Activated CD8-positive, alpha-beta memory T cell treated with anti-CD3 and anti-CD28 coated beads, Interleukin-2, amount 50 U/mL, for 4 hours (primary cell): ENCODE results near the gene PLEKHA5.
A peak's percentile ranks its signal among the peaks of the same experiment; 100 is the strongest.
"Not testable (repeated sequence)": the region's sequence is repeated elsewhere in the genome, so short reads cannot be mapped to it uniquely, and the experiment has no call there.

Experiments
- DNase-seq: peaks from one replicate; pipeline ENCODE4 v3.0.0-alpha.2; 2020

PLEKHA5 gene

GRCh38 chr12:19129486-19130223 is at the start of gene PLEKHA5:
TSS of gene PLEKHA5 (plus strand) at chr12:19129733. CDS start at chr12:19129800, 67 bp downstream.
- DNase-seq = peak; percentile 40

GRCh38 chr12:19080918-19081317 is 48.6 kb upstream of the PLEKHA5 start:
- no peak for DNase-seq

- DNase-seq = no peak
Measured at GRCh38 chr12:19082365-19082911, 47.1 kb upstream of the PLEKHA5 start.

GRCh38 chr12:19084547-19084946 is 45.0 kb upstream of the PLEKHA5 start:
- DNase-seq = no peak

GRCh38 chr12:19085090-19085489 is 44.4 kb upstream of the PLEKHA5 start:
- no peak for DNase-seq

GRCh38 chr12:19088606-19089005 is 40.9 kb upstream of the PLEKHA5 start:
- no peak for DNase-seq

GRCh38 chr12:19092482-19092881 is 37.1 kb upstream of the PLEKHA5 start:
- DNase-seq = not testable (repeated sequence)

- no peak for DNase-seq
Measured at GRCh38 chr12:19093218-19093617, 36.3 kb upstream of the PLEKHA5 start.

- no peak for DNase-seq
Measured at GRCh38 chr12:19095331-19095730, 34.2 kb upstream of the PLEKHA5 start.

GRCh38 chr12:19095756-19096480 is 33.6 kb upstream of the PLEKHA5 start:
- no peak for DNase-seq

- DNase-seq = no peak
Measured at GRCh38 chr12:19105463-19105862, 24.1 kb upstream of the PLEKHA5 start.

- no peak for DNase-seq
Measured at GRCh38 chr12:19107750-19108149, 21.8 kb upstream of the PLEKHA5 start.

- no peak for DNase-seq
Measured at GRCh38 chr12:19110221-19110940, 19.2 kb upstream of the PLEKHA5 start.

- no peak for DNase-seq
Measured at GRCh38 chr12:19113464-19113863, 16.1 kb upstream of the PLEKHA5 start.

- DNase-seq = no peak
Measured at GRCh38 chr12:19115285-19115684, 14.2 kb upstream of the PLEKHA5 start.

GRCh38 chr12:19119440-19119839 is 10.1 kb upstream of the PLEKHA5 start:
- no peak for DNase-seq

GRCh38 chr12:19120795-19121194 is 8.7 kb upstream of the PLEKHA5 start:
- DNase-seq = no peak

- DNase-seq = no peak
Measured at GRCh38 chr12:19121449-19122018, 8.0 kb upstream of the PLEKHA5 start.

- DNase-seq = no peak
Measured at GRCh38 chr12:19125325-19125724, 4.2 kb upstream of the PLEKHA5 start.

- DNase-seq = no peak
Measured at GRCh38 chr12:19127270-19127669, 2.3 kb upstream of the PLEKHA5 start.

- no peak for DNase-seq
Measured at GRCh38 chr12:19128485-19128884, 1.0 kb upstream of the PLEKHA5 start.

- DNase-seq = no peak
Measured at GRCh38 chr12:19129122-19129485, 429 bp upstream of the PLEKHA5 start.
